Measurements from ENCODE around the gene KRR1. TPM values are rescaled to one million over a fixed set of nuclear protein-coding genes. Genes with fewer than 3 reads are reported as not detected.
"Not testable (repeated sequence)": the region's sequence is repeated elsewhere in the genome, so short reads cannot be mapped to it uniquely, and the experiment has no call there.

Gene KRR1
- polyA plus RNA-seq, 2 of the 4 experiments (the other 2 are of a cell fraction), result 66.1 to 122 TPM

- WGBS (ENCODE audit: missing lambda C conversion rate), result 82% methylated on average over 2 of the region's 2 CpGs
- no peaks in the 10 kb centered on the region for H3K9me3 ChIP-seq
- ATAC-seq (no peak), FAIRE-seq (no peak), DNase-seq (ENCODE audit: low read depth in 1 of 2, low spot score in 1 of 2) (no peak)
- H3K4me1 ChIP-seq, result peaks cover 10% of the 10 kb centered on the region
- H3K27ac ChIP-seq, result peak overlapping the region; percentile 16 to 64; a peak in 4 of 6 replicates
- ChIA-PET POLR2A (interaction anchor here (0.5 to 4.2 kb wide), 2 partner anchors 503 to 575 kb away, joined by 7 to 29 read pairs; partner anchors contain the start of gene PHLDA1), CTCF (interaction anchor here (0.6 to 5.2 kb wide), 19 partner anchors 15 to 1059 kb away, joined by 3 to 80 read pairs (median 6); partner anchors contain the start of genes BBS10, KRR1 and PHLDA1)
- H3K4me2 ChIP-seq, result no peak overlapping the region
- TF ChIP-seq EHF (CRISPR knock-in tag; IDR thresholded peaks at IDR 0.05), result no peak
- TF ChIP-seq EP300 (IDR thresholded peaks at IDR 0.05), result no peak
- TF ChIP-seq HDAC2 (IDR thresholded peaks at IDR 0.05), result no peak
- no peak for TF ChIP-seq RCOR1 (IDR thresholded peaks at IDR 0.05; ENCODE audit: low read depth, low read length)
- TF ChIP-seq TFCP2L1 (CRISPR knock-in tag; IDR thresholded peaks at IDR 0.05), result no peak
- no peak overlapping the region for H3K4me3 ChIP-seq
Observed at GRCh38 chr12:75528272-75528671, 16.9 kb upstream of the KRR1 start.

DNA sequence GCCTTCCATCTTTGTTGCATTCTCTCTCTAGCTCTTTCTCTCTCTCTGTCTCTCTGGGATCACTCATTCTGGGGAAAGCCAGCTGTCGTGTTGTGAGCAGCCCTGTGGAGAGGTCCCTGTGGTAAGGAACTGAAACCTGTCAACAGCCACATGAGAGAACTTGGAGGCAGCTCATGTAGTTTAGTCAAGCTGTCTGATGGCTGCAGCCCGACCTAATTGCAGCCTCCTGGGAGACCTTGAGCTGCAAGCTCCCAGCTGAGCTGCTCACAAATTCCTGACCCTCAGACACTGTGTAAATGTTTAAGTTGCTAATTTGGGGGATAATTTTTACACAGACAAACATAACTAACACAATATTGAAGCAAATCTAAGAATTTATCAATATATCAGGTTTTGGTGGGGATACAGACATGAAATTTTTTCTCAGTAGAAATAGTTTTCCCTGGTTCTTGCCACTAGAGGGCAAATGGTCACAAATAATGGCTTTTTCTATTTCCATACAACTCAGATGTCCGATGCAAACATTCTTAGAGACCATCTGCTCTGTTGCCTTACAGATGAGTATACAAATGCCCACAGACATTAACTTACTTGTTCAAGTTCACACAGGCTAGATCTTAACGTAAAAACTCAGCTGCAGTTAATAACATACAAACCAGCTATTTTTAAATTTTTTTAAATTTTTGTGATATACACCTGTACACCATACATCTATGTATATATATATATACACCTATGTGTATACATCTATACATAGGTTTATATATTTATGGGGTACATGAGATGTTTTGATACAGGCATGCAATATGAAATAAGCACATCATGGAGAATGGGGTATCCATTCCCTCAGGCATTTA, 15.5 kb upstream of the KRR1 start:
- TF ChIP-seq RAD21 (conservative IDR thresholded peaks at IDR 0.05 in 1 of 2, IDR thresholded peaks at IDR 0.05 in 1 of 2), result peak; percentile 93 to 95
- TF ChIP-seq SMC3 (IDR thresholded peaks at IDR 0.05), result peak; percentile 93
- no peak for TF ChIP-seq TFCP2L1 (CRISPR knock-in tag; IDR thresholded peaks at IDR 0.05)
- no peak for TF ChIP-seq CHD2 (IDR thresholded peaks at IDR 0.05; ENCODE audit: low read length, partially characterized antibody)
- no peak for TF ChIP-seq FOSL2 (IDR thresholded peaks at IDR 0.05)
- TF ChIP-seq FOSL2 (CRISPR knock-in tag; IDR thresholded peaks at IDR 0.05), result no peak
- TF ChIP-seq CHD4 (IDR thresholded peaks at IDR 0.05; ENCODE audit: borderline replicate concordance), result no peak
- TF ChIP-seq CTCF (IDR thresholded peaks at IDR 0.05), result peak; percentile 90
- 32% methylated on average over 4 of the region's 4 CpGs for WGBS (ENCODE audit: missing lambda C conversion rate)
- Histone ChIP-seq H3K4me3 (no peak overlapping the region), H3K4me1 (peaks cover 10% of the 10 kb centered on the region), H3K9me3 (no peaks in the 10 kb centered on the region), H3K4me2 (peak overlapping the region; percentile 19; the same call in 1 of the 3 replicates), H3K27ac (peak overlapping the region; percentile 51 to 69; a peak in 5 of 6 replicates)
- ChIA-PET CTCF (interaction anchor here (0.6 to 5.2 kb wide), 51 partner anchors 8 to 1061 kb away, joined by 3 to 80 read pairs (median 4); partner anchors contain the start of genes BBS10, GLIPR1L2, KRR1 and PHLDA1), POLR2A (interaction anchor here (1.2 to 4.2 kb wide), 3 partner anchors 494 to 505 kb away, joined by 3 to 29 read pairs (median 8); partner anchors contain the start of gene PHLDA1)
- ATAC-seq, result peak; percentile 80 to 86; a peak in 5 of 6 replicates
- peak; percentile 68 for FAIRE-seq
- DNase-seq (ENCODE audit: low read depth in 1 of 2, low spot score in 1 of 2), result peak; percentile 48 to 70

- Histone ChIP-seq H3K9me3 (no peaks in the 10 kb centered on the region; the same call in 2 of the 3 replicates), H3K27ac (no peak overlapping the region), H3K4me3 (no peak overlapping the region), H3K4me1 (peaks cover 10% of the 10 kb centered on the region), H3K4me2 (no peak overlapping the region)
- ChIA-PET CTCF (interaction anchor here (0.7 to 5.2 kb wide), 5 partner anchors 221 to 820 kb away, joined by 3 to 80 read pairs (median 3); partner anchors contain the start of gene PHLDA1), POLR2A (interaction anchor here (0.6 to 4.2 kb wide), 2 partner anchors 380 to 506 kb away, joined by 9 to 29 read pairs; partner anchors contain the start of gene PHLDA1)
- FAIRE-seq (no peak), DNase-seq (ENCODE audit: low read depth in 1 of 2, low spot score in 1 of 2) (no peak), ATAC-seq (no peak)
- WGBS (ENCODE audit: missing lambda C conversion rate), result 25% methylated on average over 1 of the region's 1 CpG
- 0 out of 3 replicates have a peak, but pooled peaks have one; percentile 20 for TF ChIP-seq SMC3 (IDR thresholded peaks at IDR 0.05)
- peak; percentile 20; the same call in 1 of the 3 replicates for TF ChIP-seq CTCF (IDR thresholded peaks at IDR 0.05)
- TF ChIP-seq ELK1 (IDR thresholded peaks at IDR 0.05; ENCODE audit: low read depth, low read length), result no peak
- TF ChIP-seq RAD21 (conservative IDR thresholded peaks at IDR 0.05 in 1 of 2, IDR thresholded peaks at IDR 0.05 in 1 of 2), result 0 out of 5 replicates have a peak, but pooled peaks of 1 of the 2 experiments have one; percentile 21
- TF ChIP-seq NR3C1 (IDR thresholded peaks at IDR 0.05), result no peak
- TF ChIP-seq EP300 (IDR thresholded peaks at IDR 0.05), result no peak
Observed at GRCh38 chr12:75525263-75525662, 13.9 kb upstream of the KRR1 start.

DNA sequence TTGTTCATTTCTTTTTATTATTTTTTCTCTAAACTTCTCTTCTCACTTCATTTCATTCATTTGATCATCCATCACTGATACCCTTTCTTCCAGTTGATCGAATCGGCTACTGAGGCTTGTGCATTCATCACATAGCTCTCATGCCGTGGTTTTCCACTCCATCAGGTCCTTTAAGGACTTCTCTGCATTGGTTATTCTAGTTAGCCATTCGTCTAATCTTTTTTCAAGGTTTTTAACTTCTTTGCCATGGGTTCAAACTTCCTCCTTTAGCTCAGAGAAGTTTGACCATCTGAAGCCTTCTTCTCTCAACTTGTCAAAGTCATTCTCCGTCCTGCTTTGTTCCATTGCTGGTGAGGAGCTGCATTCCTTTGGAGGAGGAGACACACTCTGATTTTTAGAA, 10.7 kb upstream of the KRR1 start:
- FAIRE-seq; H3K4me3 ChIP-seq; POLR2A ChIA-PET; CTCF ChIA-PET; H3K4me2 ChIP-seq; ATAC-seq; H3K27ac ChIP-seq; H3K9me3 ChIP-seq; H3K4me1 ChIP-seq; DNase-seq (ENCODE audit: low read depth in 1 of 2, low spot score in 1 of 2): not testable (repeated sequence)
- WGBS (ENCODE audit: missing lambda C conversion rate), result 70% methylated on average over 5 of the region's 5 CpGs

DNA sequence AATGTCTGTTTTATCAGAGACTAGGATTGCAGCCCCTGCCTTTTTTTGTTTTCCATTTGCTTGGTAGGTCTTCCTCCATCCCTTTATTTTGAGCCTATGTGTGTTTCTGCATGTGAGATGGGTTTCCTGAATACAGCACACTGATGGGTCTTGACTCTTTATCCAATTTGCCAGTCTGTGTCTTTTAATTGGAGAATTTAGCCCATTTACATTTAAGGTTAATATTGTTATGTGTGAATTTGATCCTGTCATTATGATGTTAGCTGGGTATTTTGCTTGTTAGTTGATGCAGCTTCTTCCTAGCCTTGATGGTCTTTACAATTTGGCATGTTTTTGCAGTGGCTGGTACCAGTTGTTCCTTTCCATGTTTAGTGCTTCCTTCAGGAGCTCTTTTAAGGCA, 9.8 kb upstream of the KRR1 start:
- POLR2A ChIA-PET; DNase-seq (ENCODE audit: low read depth in 1 of 2, low spot score in 1 of 2); H3K4me3 ChIP-seq; FAIRE-seq; H3K4me2 ChIP-seq; H3K27ac ChIP-seq; H3K4me1 ChIP-seq; ATAC-seq; H3K9me3 ChIP-seq; CTCF ChIA-PET: not testable (repeated sequence)

All from A549 (cell line).